Measurements from ENCODE around the gene TDRKH.
A peak's percentile ranks its signal among the peaks of the same experiment; 100 is the strongest.

TDRKH gene

DNA sequence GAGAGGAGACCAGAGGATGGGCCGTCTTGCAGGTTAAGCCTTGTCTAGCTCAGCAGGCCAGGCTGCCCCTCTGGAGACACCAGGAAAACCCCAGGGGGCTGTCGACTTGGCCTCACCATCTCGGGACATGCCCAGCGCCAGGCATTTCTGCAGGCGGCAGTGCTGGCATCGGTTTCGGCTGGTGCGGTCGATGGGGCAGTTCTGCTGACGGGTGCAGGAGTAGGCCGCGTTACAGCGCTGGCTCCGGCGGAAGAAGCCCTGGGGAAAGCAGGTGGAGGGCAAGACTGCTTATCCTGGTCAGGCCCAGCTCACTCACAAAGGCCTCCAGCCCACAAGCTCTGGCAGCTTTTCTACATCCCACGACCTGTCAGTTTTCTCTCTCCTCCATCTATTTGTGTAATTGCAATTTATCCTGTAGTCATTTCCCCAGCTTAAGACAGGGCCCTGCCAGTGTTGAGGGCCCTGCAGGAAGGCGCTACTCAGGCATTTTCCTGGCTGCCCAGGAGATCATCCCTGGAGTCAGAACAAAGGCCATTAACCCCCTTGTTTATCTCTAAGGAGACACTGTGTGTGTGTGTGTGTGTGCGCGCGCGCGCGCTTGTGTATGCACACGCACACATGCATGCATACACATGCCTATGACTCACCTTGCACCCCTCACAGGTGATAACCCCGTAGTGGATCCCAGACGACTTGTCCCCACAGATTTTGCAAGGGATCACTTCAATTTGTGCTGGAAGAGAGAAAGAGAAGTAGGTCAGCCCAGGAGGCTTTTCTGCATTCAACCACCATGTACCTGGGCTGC lies 26.4 kb upstream of the TDRKH start:
- DNase-seq (no peak), ATAC-seq (ENCODE audit: insufficient read depth, low read depth) (no peak)
- Histone ChIP-seq H3K9ac (ENCODE audit: low read depth, low read length) (peak overlapping the region; percentile 50), H3K4me2 (ENCODE audit: insufficient read depth, low read length) (peak overlapping the region; percentile 55), H3K79me2 (ENCODE audit: insufficient read depth, low read length) (peaks cover 11% of the 10 kb centered on the region), H3K27ac (ENCODE audit: low read length) (peak overlapping the region; percentile 96), H3K9me3 (ENCODE audit: insufficient read depth, low read length, severe bottlenecking) (no peaks in the 10 kb centered on the region), H3K36me3 (ENCODE audit: insufficient read depth, low read length) (peaks cover 32% of the 10 kb centered on the region), H4K20me1 (ENCODE audit: insufficient read depth, low read length) (no peaks in the 10 kb centered on the region), H3K4me1 (ENCODE audit: insufficient read depth, low read length) (peaks cover 64% of the 10 kb centered on the region), H3K4me3 (ENCODE audit: low read depth in 1 of 2, low read length in 2 of 2) (peak overlapping the region in 1 of 2 experiments; percentile 32; a peak in 2 of 4 replicates), H2AFZ (ENCODE audit: low read depth, low read length) (peak overlapping the region; percentile 40), H3K27me3 (ENCODE audit: insufficient read depth, low read length, poor library complexity) (no peaks in the 10 kb centered on the region)
- no peak for TF ChIP-seq EZH2 (IDR thresholded peaks at IDR 0.05; ENCODE audit: borderline replicate concordance, low read depth, low read length, severe bottlenecking)
- TF ChIP-seq, protein P1, sequence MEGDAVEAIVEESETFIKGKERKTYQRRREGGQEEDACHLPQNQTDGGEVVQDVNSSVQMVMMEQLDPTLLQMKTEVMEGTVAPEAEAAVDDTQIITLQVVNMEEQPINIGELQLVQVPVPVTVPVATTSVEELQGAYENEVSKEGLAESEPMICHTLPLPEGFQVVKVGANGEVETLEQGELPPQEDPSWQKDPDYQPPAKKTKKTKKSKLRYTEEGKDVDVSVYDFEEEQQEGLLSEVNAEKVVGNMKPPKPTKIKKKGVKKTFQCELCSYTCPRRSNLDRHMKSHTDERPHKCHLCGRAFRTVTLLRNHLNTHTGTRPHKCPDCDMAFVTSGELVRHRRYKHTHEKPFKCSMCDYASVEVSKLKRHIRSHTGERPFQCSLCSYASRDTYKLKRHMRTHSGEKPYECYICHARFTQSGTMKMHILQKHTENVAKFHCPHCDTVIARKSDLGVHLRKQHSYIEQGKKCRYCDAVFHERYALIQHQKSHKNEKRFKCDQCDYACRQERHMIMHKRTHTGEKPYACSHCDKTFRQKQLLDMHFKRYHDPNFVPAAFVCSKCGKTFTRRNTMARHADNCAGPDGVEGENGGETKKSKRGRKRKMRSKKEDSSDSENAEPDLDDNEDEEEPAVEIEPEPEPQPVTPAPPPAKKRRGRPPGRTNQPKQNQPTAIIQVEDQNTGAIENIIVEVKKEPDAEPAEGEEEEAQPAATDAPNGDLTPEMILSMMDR (IDR thresholded peaks at IDR 0.05; ENCODE audit: borderline replicate concordance, extremely low read depth, low read length, poor library complexity, severe bottlenecking): no peak

DNA sequence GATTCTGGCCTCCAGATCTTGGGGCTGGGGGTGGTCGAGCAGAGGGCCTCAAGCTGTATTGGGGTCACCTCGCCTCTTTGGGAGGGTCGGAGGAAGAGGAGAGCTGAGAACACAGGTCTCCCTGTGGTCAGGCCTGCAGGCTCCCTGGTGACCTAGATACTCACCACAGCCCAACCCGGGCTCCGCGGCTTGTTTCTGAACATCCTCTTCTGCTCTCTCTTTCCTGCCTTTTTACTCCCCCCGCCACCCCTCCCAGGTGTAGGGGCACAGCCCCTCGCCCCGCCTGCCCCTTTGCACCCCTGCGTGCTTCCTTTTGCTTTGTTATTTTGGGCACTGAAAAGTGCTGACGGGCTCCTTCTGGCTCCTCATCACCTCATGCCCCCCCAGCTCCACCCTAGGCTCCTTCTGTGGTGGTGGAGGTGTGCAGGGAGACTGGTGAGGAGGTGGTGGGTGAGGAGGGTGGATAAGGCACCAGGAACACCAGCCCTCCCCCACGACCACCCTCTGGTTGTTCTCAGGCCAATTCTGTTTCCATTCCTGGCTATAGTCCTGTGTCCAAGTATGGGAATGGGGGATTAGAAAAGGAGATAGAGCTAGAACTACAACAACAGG lies 25.5 kb upstream of the TDRKH start:
- Histone ChIP-seq H3K4me1 (ENCODE audit: insufficient read depth, low read length) (peaks cover 55% of the 10 kb centered on the region), H3K9ac (ENCODE audit: low read depth, low read length) (peak overlapping the region; percentile 50)
- TF ChIP-seq, protein P1 (IDR thresholded peaks at IDR 0.05; ENCODE audit: borderline replicate concordance, extremely low read depth, low read length, poor library complexity, severe bottlenecking): no peak
- no peak for TF ChIP-seq EZH2 (IDR thresholded peaks at IDR 0.05; ENCODE audit: borderline replicate concordance, low read depth, low read length, severe bottlenecking)

DNA sequence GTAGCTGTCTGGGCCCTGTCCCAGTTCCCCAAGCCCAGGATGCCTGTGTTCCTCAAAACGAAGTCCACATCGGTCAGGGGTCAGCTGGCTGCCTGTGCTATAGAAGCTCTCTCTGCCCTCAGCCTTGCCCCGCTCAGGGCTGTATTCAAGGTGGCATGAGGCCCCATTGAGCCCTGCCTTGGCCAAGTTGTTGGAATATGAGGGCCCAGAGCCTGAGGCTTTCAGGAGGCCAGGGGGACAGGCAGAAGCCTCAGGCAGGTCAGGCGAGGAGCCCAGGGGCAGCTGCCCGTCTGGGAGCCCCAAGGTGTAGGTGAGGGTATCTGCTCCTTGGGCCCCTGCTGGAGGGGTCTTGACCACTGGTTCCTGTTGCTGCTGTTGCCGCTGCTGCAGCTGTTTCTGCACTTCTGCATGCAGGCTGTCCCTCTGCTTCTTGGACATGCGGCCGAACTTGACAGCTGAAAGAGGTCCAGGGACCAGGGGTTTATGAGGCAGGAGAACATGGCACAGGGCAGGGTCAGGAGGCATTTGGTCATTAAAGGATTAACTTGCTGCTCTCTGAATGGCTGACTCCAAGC lies 24.8 kb upstream of the TDRKH start:
- no peak overlapping the region for H3K4me2 ChIP-seq (ENCODE audit: insufficient read depth, low read length)
- H3K79me2 ChIP-seq (ENCODE audit: insufficient read depth, low read length): peaks cover 11% of the 10 kb centered on the region
- H3K27me3 ChIP-seq (ENCODE audit: insufficient read depth, low read length, poor library complexity): no peaks in the 10 kb centered on the region
- H3K27ac ChIP-seq (ENCODE audit: low read length): peak overlapping the region; percentile 96; the same call in 1 of the 2 replicates
- H3K4me1 ChIP-seq (ENCODE audit: insufficient read depth, low read length): peaks cover 47% of the 10 kb centered on the region
- H3K9ac ChIP-seq (ENCODE audit: low read depth, low read length): no peak overlapping the region
- H3K36me3 ChIP-seq (ENCODE audit: insufficient read depth, low read length): peaks cover 39% of the 10 kb centered on the region
- H4K20me1 ChIP-seq (ENCODE audit: insufficient read depth, low read length): no peaks in the 10 kb centered on the region
- TF ChIP-seq, protein P1 (IDR thresholded peaks at IDR 0.05; ENCODE audit: borderline replicate concordance, extremely low read depth, low read length, poor library complexity, severe bottlenecking): no peak
- TF ChIP-seq EZH2 (IDR thresholded peaks at IDR 0.05; ENCODE audit: borderline replicate concordance, low read depth, low read length, severe bottlenecking): no peak
- DNase-seq (no peak), ATAC-seq (ENCODE audit: insufficient read depth, low read depth) (no peak)
- no peak overlapping the region for H2AFZ ChIP-seq (ENCODE audit: low read depth, low read length)
- no peaks in the 10 kb centered on the region for H3K9me3 ChIP-seq (ENCODE audit: insufficient read depth, low read length, severe bottlenecking)
- H3K4me3 ChIP-seq (ENCODE audit: low read depth in 1 of 2, low read length in 2 of 2): no peak overlapping the region

More for the DNA sequence above, 25.5 kb upstream of the TDRKH start:
- peak; percentile 30 for DNase-seq
- H3K9me3 ChIP-seq (ENCODE audit: insufficient read depth, low read length, severe bottlenecking): no peaks in the 10 kb centered on the region
- H2AFZ ChIP-seq (ENCODE audit: low read depth, low read length): no peak overlapping the region
- no peaks in the 10 kb centered on the region for H3K27me3 ChIP-seq (ENCODE audit: insufficient read depth, low read length, poor library complexity)
- H3K36me3 ChIP-seq (ENCODE audit: insufficient read depth, low read length): peaks cover 39% of the 10 kb centered on the region
- no peak for ATAC-seq (ENCODE audit: insufficient read depth, low read depth)
- H4K20me1 ChIP-seq (ENCODE audit: insufficient read depth, low read length): no peaks in the 10 kb centered on the region
- peak overlapping the region; percentile 96 for H3K27ac ChIP-seq (ENCODE audit: low read length)
- no peak overlapping the region; the same call in 1 of the 2 replicates for H3K4me2 ChIP-seq (ENCODE audit: insufficient read depth, low read length)
- H3K79me2 ChIP-seq (ENCODE audit: insufficient read depth, low read length): peaks cover 11% of the 10 kb centered on the region
- no peak overlapping the region for H3K4me3 ChIP-seq (ENCODE audit: low read depth in 1 of 2, low read length in 2 of 2)

Measured in DND-41 (cell line).